HL-60 (cell line): Measurements from ENCODE around the gene C22orf31.

Source experiments
- DNase-seq, 2 experiments: peaks; one replicate each; pipeline ENCODE4 v3.0.0-alpha.2; 2010 to 2020; ENCODE audit warnings: low read depth in 1 of 2, low spot score in 1 of 2
- H3K27ac ChIP-seq: fragments of 250-450 bp; sonication (Bioruptor Pico); replicated peaks from 2 replicates; pipeline ENCODE4 v1.5.1; 2020; ENCODE audit warnings: mild to moderate bottlenecking, moderate library complexity
- H3K27me3 ChIP-seq: fragments of 250-450 bp; sonication (Bioruptor Pico); 2 replicates; pipeline ENCODE4 v1.5.1; 2021; ENCODE audit warnings: mild to moderate bottlenecking, moderate library complexity; ENCODE audit not compliant: insufficient read depth, poor library complexity, severe bottlenecking
- H3K4me3 ChIP-seq: replicated peaks from 2 replicates; pipeline ENCODE4 v1.5.1; 2011; ENCODE audit warnings: mild to moderate bottlenecking, control low read depth, low read length; ENCODE audit not compliant: insufficient read depth
- GABPA ChIP-seq: IDR thresholded peaks from 2 replicates; pipeline ENCODE4 v1.6.1; 2012; ENCODE audit warnings: low read depth
- POLR2AphosphoS5 ChIP-seq: IDR thresholded peaks from 2 replicates; pipeline ENCODE4 v1.6.1; 2012; ENCODE audit warnings: low read depth
- SPI1 ChIP-seq: IDR thresholded peaks from 2 replicates; pipeline ENCODE4 v1.6.1; 2012; ENCODE audit warnings: low read depth, mild to moderate bottlenecking, borderline replicate concordance
- TF ChIP-seq, protein P1 (sequence below): IDR thresholded peaks from one replicate; pipeline ENCODE4 v1.5.1; 2011; ENCODE audit warnings: low read length, control low read depth, inconsistent platforms; ENCODE audit not compliant: insufficient read depth
- TF ChIP-seq, protein P2 (sequence below): IDR thresholded peaks from 2 replicates; pipeline ENCODE4 v1.6.1; 2012; ENCODE audit warnings: low read depth; ENCODE audit not compliant: insufficient replicate concordance

C22orf31 gene

DNA sequence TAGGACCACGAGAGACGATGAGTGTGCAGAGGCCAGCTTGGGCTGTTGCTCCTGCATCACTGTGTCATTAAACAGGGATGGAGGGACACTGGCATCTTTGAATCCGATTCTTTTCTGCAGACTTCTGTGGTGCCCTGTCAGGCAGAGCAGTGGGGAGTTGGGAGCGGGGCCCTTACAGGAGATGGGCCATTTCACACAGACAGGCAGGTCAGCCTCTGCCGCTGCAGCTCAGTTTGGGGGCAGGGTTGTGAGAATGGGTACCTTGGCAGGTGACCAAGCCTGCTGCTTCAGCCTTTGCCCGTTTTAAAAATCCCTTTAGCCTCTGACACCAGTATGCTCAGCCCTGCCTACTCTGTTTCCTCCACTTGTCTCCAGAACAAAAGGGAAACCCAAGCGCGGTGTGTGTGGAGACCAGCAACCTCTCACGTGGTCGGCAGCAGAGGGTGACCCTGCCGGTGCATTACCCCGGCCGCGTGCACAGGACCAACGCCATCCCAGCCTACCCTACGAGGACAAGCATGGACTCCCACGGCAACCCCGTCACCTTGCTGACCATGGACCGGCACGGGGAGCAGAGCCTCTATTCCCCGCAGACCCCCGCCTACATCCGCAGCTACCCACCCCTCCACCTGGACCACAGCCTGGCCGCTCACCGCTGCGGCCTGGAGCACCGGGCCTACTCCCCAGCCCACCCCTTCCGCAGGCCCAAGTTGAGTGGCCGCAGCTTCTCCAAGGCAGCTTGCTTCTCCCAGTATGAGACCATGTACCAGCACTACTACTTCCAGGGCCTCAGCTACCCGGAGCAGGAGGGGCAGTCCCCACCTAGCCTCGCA lies 12.6 kb downstream of the C22orf31 start:
- TF ChIP-seq, protein P1, sequence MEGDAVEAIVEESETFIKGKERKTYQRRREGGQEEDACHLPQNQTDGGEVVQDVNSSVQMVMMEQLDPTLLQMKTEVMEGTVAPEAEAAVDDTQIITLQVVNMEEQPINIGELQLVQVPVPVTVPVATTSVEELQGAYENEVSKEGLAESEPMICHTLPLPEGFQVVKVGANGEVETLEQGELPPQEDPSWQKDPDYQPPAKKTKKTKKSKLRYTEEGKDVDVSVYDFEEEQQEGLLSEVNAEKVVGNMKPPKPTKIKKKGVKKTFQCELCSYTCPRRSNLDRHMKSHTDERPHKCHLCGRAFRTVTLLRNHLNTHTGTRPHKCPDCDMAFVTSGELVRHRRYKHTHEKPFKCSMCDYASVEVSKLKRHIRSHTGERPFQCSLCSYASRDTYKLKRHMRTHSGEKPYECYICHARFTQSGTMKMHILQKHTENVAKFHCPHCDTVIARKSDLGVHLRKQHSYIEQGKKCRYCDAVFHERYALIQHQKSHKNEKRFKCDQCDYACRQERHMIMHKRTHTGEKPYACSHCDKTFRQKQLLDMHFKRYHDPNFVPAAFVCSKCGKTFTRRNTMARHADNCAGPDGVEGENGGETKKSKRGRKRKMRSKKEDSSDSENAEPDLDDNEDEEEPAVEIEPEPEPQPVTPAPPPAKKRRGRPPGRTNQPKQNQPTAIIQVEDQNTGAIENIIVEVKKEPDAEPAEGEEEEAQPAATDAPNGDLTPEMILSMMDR = no peak
- TF ChIP-seq GABPA (no peak), SPI1 (no peak), POLR2AphosphoS5 (no peak)
- no peak for DNase-seq
- H3K27me3 ChIP-seq = no peaks in the 10 kb centered on the region
- no peak overlapping the region for H3K4me3 ChIP-seq
- no peak overlapping the region for H3K27ac ChIP-seq

DNA sequence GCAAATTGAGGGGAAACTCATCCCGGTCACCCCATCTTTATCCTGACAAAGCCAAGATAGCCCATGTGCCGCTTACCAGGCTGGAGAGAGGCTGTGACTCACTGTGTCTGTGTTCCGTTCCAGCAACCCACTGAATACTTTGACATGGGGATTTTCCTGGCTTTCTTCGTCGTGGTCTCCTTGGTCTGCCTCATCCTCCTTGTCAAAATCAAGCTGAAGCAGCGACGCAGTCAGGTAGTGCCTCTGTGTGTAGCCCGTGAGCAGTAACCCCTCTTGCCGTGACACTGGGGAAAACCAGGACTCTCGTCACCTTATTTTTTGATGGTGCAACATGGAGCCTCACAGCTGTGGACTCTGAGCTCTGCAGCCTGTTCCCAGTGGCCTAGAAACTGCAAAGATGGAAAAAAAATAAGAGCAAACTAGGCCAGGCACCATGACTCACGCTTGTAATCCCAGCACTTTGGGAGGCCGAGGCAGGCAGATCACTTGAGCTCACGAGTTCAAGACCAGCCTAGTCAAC lies 16.9 kb downstream of the C22orf31 start:
- H3K4me3 ChIP-seq = no peak overlapping the region
- no peaks in the 10 kb centered on the region for H3K27me3 ChIP-seq
- DNase-seq = no peak
- H3K27ac ChIP-seq = no peak overlapping the region
- TF ChIP-seq GABPA (no peak), SPI1 (no peak), POLR2AphosphoS5 (no peak)
- TF ChIP-seq, protein P2, sequence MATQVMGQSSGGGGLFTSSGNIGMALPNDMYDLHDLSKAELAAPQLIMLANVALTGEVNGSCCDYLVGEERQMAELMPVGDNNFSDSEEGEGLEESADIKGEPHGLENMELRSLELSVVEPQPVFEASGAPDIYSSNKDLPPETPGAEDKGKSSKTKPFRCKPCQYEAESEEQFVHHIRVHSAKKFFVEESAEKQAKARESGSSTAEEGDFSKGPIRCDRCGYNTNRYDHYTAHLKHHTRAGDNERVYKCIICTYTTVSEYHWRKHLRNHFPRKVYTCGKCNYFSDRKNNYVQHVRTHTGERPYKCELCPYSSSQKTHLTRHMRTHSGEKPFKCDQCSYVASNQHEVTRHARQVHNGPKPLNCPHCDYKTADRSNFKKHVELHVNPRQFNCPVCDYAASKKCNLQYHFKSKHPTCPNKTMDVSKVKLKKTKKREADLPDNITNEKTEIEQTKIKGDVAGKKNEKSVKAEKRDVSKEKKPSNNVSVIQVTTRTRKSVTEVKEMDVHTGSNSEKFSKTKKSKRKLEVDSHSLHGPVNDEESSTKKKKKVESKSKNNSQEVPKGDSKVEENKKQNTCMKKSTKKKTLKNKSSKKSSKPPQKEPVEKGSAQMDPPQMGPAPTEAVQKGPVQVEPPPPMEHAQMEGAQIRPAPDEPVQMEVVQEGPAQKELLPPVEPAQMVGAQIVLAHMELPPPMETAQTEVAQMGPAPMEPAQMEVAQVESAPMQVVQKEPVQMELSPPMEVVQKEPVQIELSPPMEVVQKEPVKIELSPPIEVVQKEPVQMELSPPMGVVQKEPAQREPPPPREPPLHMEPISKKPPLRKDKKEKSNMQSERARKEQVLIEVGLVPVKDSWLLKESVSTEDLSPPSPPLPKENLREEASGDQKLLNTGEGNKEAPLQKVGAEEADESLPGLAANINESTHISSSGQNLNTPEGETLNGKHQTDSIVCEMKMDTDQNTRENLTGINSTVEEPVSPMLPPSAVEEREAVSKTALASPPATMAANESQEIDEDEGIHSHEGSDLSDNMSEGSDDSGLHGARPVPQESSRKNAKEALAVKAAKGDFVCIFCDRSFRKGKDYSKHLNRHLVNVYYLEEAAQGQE = no peak
- TF ChIP-seq, protein P1 = no peak

DNA sequence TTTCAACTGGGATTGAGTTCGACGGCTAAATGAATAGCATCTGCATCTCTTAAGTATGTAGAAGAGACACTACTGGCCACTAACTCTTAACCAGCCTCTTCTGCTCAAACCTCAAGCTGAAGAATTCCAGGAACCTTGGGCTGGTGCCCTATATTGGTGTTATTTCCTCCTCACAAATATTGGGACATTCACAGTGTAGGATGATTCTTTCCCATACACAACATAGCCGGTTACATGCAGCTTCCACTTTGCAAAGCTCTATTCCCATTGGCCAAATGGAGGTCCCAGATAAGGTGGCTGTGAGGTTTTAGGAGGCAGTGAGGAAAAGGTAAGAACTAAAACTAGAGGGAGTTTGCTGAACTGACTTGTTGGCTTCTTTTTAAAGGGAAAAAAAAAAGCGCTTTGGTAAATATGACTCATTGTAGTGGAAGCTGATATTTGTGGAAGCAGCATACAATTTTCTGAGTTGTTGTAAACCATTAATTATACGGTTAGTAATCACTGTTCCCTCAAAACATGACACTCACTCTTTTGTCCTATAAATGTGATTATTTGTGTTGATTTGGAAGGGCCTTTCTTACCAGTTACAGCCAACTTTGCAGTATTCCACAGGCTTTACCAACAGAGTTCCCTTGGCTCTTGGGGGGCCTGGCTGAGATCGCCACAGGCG lies 17.6 kb downstream of the C22orf31 start:
- no peak overlapping the region for H3K4me3 ChIP-seq
- DNase-seq = no peak
- TF ChIP-seq GABPA = no peak
- TF ChIP-seq, protein P1 = no peak
- no peak for TF ChIP-seq POLR2AphosphoS5
- no peak for TF ChIP-seq SPI1
- TF ChIP-seq, protein P2 = no peak
- no peak overlapping the region for H3K27ac ChIP-seq
- no peaks in the 10 kb centered on the region for H3K27me3 ChIP-seq
